ENCODE data around the gene NAA80.

GRCh38 chr3:50345008-50345407 is 45.8 kb upstream of the NAA80 start:
- TF ChIP-seq CTCF (conservative IDR thresholded peaks at IDR 0.05) (no peak), EZH2 (IDR thresholded peaks at IDR 0.05; ENCODE audit: low read depth) (no peak)

Data from PC-9 (cell line).